Mesendoderm (in vitro differentiated cells): ENCODE measurements around the gene CLRN2.

ENCODE experiments used
- DNase-seq: peaks from one replicate; pipeline ENCODE4 v3.0.0; 2013
- H2AK5ac ChIP-seq: 2 replicates; pipeline ENCODE4 v1.6.1; 2013; ENCODE audit warnings: low read length, inconsistent platforms
- H2BK120ac ChIP-seq: 2 replicates; pipeline ENCODE4 v1.6.1; 2013; ENCODE audit warnings: low read depth, mild to moderate bottlenecking, low read length, moderate library complexity, mixed read lengths
- H2BK15ac ChIP-seq: replicated peaks from 2 replicates; pipeline ENCODE4 v1.6.1; 2013; ENCODE audit warnings: low read depth, mild to moderate bottlenecking, moderate library complexity
- H2BK5ac ChIP-seq: 2 replicates; pipeline ENCODE4 v1.6.1; 2013; ENCODE audit warnings: low read length, inconsistent platforms
- H3K18ac ChIP-seq: 2 replicates; pipeline ENCODE4 v1.6.1; 2013; ENCODE audit warnings: mild to moderate bottlenecking, low read length, mixed read lengths
- H3K23ac ChIP-seq: one replicate; pipeline ENCODE4 v1.6.1; 2013; ENCODE audit warnings: low read length
- H3K27ac ChIP-seq: 2 replicates; pipeline ENCODE4 v1.5.1; 2013; ENCODE audit warnings: low read depth, mild to moderate bottlenecking, inconsistent platforms, low read length, moderate library complexity
- H3K27me3 ChIP-seq: 2 replicates; pipeline ENCODE4 v1.6.1; 2013; ENCODE audit warnings: low read length, control low read depth, mild to moderate bottlenecking, inconsistent platforms; ENCODE audit not compliant: insufficient read depth, poor library complexity
- H3K36me3 ChIP-seq: 2 replicates; pipeline ENCODE4 v1.6.1; 2013; ENCODE audit warnings: low read length, inconsistent platforms; ENCODE audit not compliant: control insufficient read depth, insufficient read depth
- H3K4ac ChIP-seq: one replicate; pipeline ENCODE4 v1.6.1; 2013; ENCODE audit warnings: low read depth, mild to moderate bottlenecking, low read length, moderate library complexity
- H3K4me1 ChIP-seq: 2 replicates; pipeline ENCODE4 v1.6.1; 2013; ENCODE audit warnings: low read depth, low read length, inconsistent platforms; ENCODE audit not compliant: control insufficient read depth
- H3K4me2 ChIP-seq: 2 replicates; pipeline ENCODE4 v1.6.1; 2013; ENCODE audit warnings: low read length
- H3K4me3 ChIP-seq: 2 replicates; pipeline ENCODE4 v1.5.1; 2013; ENCODE audit warnings: mild to moderate bottlenecking, low read length
- H3K56ac ChIP-seq: one replicate; pipeline ENCODE4 v1.6.1; 2013; ENCODE audit warnings: low read length
- H3K79me1 ChIP-seq: 2 replicates; pipeline ENCODE4 v1.6.1; 2013; ENCODE audit warnings: low read length, inconsistent platforms
- H3K79me2 ChIP-seq: 2 replicates; pipeline ENCODE4 v1.6.1; 2013; ENCODE audit warnings: mild to moderate bottlenecking, low read length; ENCODE audit not compliant: control insufficient read depth, insufficient read depth
- H3K9ac ChIP-seq: 2 replicates; pipeline ENCODE4 v1.6.1; 2013; ENCODE audit warnings: low read length, inconsistent platforms
- H4K5ac ChIP-seq: one replicate; pipeline ENCODE4 v1.6.1; 2013; ENCODE audit warnings: low read length
- H4K8ac ChIP-seq: one replicate; pipeline ENCODE4 v1.6.1; 2013; ENCODE audit warnings: low read depth, mild to moderate bottlenecking, control low read depth, low read length, moderate library complexity
- WGBS: extraction: QIAGEN DNeasy Blood & Tissue Kit; methylation state at CpG from one replicate; pipeline ENCODE4 v1.1.7; 2013; ENCODE audit warnings: low lambda C conversion rate, missing lambda C conversion rate; ENCODE audit not compliant: insufficient coverage; ENCODE audit errors: extremely low coverage; 5-methylcytosine and 5-hydroxymethylcytosine counted together

Gene CLRN2

DNA sequence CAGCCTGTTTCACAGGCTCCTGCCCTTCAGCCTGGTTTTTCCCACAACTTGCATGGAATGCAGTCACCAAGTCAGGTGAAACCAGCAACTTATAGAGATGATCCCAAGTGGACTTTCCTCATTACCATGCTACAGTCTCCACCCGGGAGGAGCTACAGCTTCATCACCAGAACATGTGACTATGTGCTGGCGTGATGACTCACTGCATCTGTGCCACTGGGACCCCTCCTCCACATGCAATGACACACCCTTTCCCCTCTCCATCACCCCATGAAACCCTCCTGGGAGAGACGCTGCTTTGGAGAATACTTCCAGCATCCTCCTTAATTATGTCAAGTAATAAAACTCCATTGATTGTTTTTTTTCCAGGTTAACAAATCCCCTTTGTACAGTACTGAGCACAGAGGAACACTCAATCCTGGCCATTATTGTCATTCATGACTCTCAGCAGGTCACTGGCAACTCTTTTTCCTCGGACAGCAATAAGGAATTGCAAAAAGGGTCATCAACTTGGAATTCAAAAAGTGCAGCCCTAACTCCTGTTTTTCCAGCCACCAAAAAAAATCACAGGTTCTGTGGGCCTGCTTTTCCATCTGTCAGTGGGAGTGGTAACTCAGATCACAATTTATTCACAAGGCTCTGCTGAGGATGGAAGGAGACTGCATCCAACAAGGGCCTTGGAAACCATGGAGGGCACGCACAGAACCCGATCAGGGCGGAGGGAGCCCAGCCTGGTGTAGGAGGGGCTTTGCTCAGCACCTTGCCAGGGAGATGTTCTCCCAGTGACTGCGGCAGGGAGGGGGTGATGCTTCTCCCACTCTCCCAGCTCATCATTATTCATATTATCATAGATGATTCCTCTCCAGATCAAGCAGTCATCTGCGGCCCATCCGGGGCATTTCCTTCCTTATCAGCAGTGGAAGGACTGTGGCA lies 20.4 kb upstream of the CLRN2 start:
- Histone ChIP-seq H2BK15ac (no peak overlapping the region), H3K79me2 (no peaks in the 10 kb centered on the region), H3K18ac (no peak overlapping the region), H3K4ac (no peak overlapping the region), H4K8ac (no peak overlapping the region), H3K23ac (no peak overlapping the region), H2BK5ac (no peak overlapping the region), H3K27me3 (no peaks in the 10 kb centered on the region), H3K4me3 (no peak overlapping the region), H4K5ac (no peak overlapping the region), H3K79me1 (no peaks in the 10 kb centered on the region), H3K9ac (no peak overlapping the region), H2AK5ac (no peak overlapping the region), H3K27ac (no peak overlapping the region), H2BK120ac (no peak overlapping the region), H3K36me3 (peaks cover 2% of the 10 kb centered on the region), H3K4me1 (no peaks in the 10 kb centered on the region), H3K56ac (no peak overlapping the region), H3K4me2 (no peak overlapping the region)
- WGBS = no CpG with 5 or more reads among the region's 10 CpGs
- peak; percentile 64 for DNase-seq

DNA sequence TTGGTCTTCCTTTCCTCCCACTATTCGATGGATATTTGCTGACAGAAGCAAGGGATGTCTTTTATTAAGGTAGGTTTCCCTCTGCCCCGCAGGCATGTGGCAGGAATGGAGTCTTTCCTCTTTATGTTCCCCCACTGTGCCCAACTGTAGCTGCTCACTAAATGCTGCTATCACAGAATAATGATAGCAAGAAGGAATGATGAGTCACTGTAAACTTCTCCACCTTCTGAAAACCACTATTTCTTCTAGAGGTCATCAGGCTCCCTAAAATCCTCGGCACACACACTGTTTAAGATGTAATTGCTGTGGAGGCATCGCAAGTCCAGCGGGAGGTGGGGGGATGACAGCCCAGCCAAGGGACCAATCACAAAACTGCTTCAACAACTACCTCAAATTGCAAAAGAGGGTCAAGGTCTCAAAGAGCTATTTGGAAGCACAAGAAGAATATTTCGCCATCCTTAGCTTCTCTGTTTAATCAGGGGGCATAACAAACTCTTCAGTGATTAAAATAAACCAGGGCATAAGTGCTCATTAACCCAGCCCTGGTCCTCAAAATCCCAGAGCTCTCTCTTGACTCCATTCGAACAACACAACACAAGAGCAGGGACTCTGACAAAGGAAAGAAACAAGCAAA lies 17.0 kb upstream of the CLRN2 start:
- Histone ChIP-seq H2BK15ac (no peak overlapping the region), H3K27ac (no peak overlapping the region), H3K4ac (no peak overlapping the region), H2AK5ac (no peak overlapping the region), H2BK5ac (no peak overlapping the region), H3K18ac (no peak overlapping the region), H3K4me3 (no peak overlapping the region), H4K8ac (no peak overlapping the region), H3K79me1 (no peaks in the 10 kb centered on the region), H3K79me2 (no peaks in the 10 kb centered on the region), H3K9ac (no peak overlapping the region), H3K27me3 (no peaks in the 10 kb centered on the region), H3K4me1 (no peaks in the 10 kb centered on the region), H3K56ac (no peak overlapping the region), H2BK120ac (no peak overlapping the region), H4K5ac (no peak overlapping the region), H3K23ac (no peak overlapping the region), H3K4me2 (no peak overlapping the region), H3K36me3 (peaks cover 2% of the 10 kb centered on the region)
- no peak for DNase-seq
- WGBS = no CpG with 5 or more reads among the region's 7 CpGs

DNA sequence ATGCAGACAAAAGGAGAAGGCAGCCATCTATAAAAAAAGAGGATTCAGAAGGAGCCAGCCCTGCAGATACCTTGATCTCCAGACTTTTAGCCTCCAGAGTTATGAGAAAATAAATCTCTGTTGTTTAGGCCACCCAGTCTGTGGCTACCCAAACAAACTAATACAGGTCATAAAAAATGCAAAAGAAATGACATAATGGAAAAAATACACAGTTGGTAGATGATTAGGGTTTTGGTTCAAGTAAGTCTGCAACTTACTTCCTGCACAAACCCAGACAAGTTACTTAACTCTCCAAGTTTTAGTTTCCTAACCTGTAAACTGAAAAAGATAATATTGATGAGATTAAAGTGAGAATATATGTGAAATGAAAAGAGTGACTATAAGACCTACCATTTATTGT lies 14.4 kb upstream of the CLRN2 start:
- no peaks in the 10 kb centered on the region for H3K79me1 ChIP-seq
- no peak overlapping the region for H3K56ac ChIP-seq
- H2BK5ac ChIP-seq = no peak overlapping the region
- no peak overlapping the region for H3K23ac ChIP-seq
- H3K4me1 ChIP-seq = no peaks in the 10 kb centered on the region
- H3K79me2 ChIP-seq = no peaks in the 10 kb centered on the region
- no peak overlapping the region for H2BK120ac ChIP-seq
- no peaks in the 10 kb centered on the region for H3K27me3 ChIP-seq
- peaks cover 4% of the 10 kb centered on the region for H3K36me3 ChIP-seq
- H2AK5ac ChIP-seq = no peak overlapping the region
- no peak overlapping the region for H4K5ac ChIP-seq
- DNase-seq = no peak
- no peak overlapping the region for H3K4me2 ChIP-seq
- H3K18ac ChIP-seq = no peak overlapping the region
- no peak overlapping the region for H2BK15ac ChIP-seq
- H3K4ac ChIP-seq = no peak overlapping the region
- no peak overlapping the region for H3K27ac ChIP-seq
- H3K4me3 ChIP-seq = no peak overlapping the region
- no peak overlapping the region for H3K9ac ChIP-seq
- no peak overlapping the region for H4K8ac ChIP-seq

DNA sequence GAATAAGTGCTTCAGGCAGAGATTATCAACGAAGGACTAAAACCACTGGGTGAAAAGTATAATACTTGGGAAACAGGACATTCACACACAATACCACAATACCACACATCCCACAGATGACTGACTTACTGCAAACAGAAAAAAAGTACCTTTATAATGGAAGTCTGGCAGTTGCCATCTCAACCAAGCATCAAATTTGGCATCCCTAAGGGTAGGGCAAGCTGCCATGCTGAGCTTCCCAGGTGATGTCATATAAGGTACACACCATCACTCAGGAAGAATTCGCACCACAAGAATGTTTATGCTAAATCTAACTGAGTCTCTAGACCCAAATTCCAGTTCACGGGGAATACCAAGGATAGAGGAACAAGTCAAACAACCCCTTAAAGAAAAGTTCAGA lies 12.2 kb upstream of the CLRN2 start:
- no peak overlapping the region for H3K23ac ChIP-seq
- H4K5ac ChIP-seq = no peak overlapping the region
- no peaks in the 10 kb centered on the region for H3K27me3 ChIP-seq
- no CpG with 5 or more reads among the region's 3 CpGs for WGBS
- H3K27ac ChIP-seq = no peak overlapping the region
- H3K79me2 ChIP-seq = no peaks in the 10 kb centered on the region
- H3K36me3 ChIP-seq = peaks cover 4% of the 10 kb centered on the region
- H3K56ac ChIP-seq = no peak overlapping the region
- no peak overlapping the region for H3K4me2 ChIP-seq
- H2BK5ac ChIP-seq = no peak overlapping the region
- no peak for DNase-seq
- no peak overlapping the region for H2BK15ac ChIP-seq
- no peak overlapping the region for H3K18ac ChIP-seq
- H3K4me1 ChIP-seq = no peaks in the 10 kb centered on the region
- no peak overlapping the region for H3K9ac ChIP-seq
- no peak overlapping the region for H4K8ac ChIP-seq
- no peaks in the 10 kb centered on the region for H3K79me1 ChIP-seq
- H2BK120ac ChIP-seq = no peak overlapping the region
- no peak overlapping the region for H3K4ac ChIP-seq
- no peak overlapping the region for H3K4me3 ChIP-seq
- no peak overlapping the region for H2AK5ac ChIP-seq

DNA sequence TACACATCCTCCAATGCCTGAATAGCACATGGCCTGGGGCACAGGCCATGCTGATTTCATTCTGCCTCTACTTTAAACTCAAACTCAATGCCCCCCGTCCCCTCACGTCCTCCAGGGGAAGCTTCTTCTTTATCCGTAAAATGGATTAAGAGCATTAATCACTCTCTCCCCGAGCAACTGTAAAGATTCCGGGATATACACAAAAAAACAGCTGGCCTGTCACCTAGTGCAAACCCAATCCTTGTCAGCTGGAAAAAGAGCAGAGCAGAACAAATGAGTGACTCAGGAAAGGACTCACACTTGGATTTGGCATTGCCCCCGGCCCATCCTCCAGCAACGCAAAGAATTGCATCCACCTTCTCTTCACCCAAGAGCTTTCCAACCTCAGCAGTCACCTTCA lies 10.9 kb upstream of the CLRN2 start:
- H3K36me3 ChIP-seq = peaks cover 4% of the 10 kb centered on the region
- no CpG with 5 or more reads among the region's 7 CpGs for WGBS

More for the DNA sequence above, 10.9 kb upstream of the CLRN2 start:
- no peak overlapping the region for H3K4me2 ChIP-seq
- no peak overlapping the region for H2BK120ac ChIP-seq
- no peak overlapping the region for H3K27ac ChIP-seq
- no peaks in the 10 kb centered on the region for H3K79me2 ChIP-seq
- no peaks in the 10 kb centered on the region for H3K4me1 ChIP-seq
- no peak overlapping the region for H4K5ac ChIP-seq
- no peak for DNase-seq
- H4K8ac ChIP-seq = no peak overlapping the region
- H3K4ac ChIP-seq = no peak overlapping the region
- no peak overlapping the region for H3K56ac ChIP-seq
- H2AK5ac ChIP-seq = no peak overlapping the region
- H3K79me1 ChIP-seq = no peaks in the 10 kb centered on the region
- no peaks in the 10 kb centered on the region for H3K27me3 ChIP-seq
- no peak overlapping the region for H3K18ac ChIP-seq
- no peak overlapping the region for H2BK15ac ChIP-seq
- no peak overlapping the region for H3K9ac ChIP-seq
- H3K23ac ChIP-seq = no peak overlapping the region
- H2BK5ac ChIP-seq = no peak overlapping the region
- no peak overlapping the region for H3K4me3 ChIP-seq
